HepG2 (cell line): ENCODE results near the gene TADA2A. TPM values are rescaled to one million over a fixed set of nuclear protein-coding genes. Genes with fewer than 3 reads are reported as not detected.
A peak's percentile ranks its signal among the peaks of the same experiment; 100 is the strongest.

Experiments
- ATAC-seq: fragments of 200-7000 bp; cut with Tn5 transposase; 3 replicates; pipeline ENCODE4 v1.9.1; 2020; ENCODE audit warnings: mild to moderate bottlenecking, moderate library complexity
- BruUV-seq: library from RNA; stranded (reverse); fragments of 400-500 nt; replicated peaks from 2 replicates; lab custom pipeline; 2021; lab: Mats Ljungman, UMichigan
- CTCF ChIA-PET: fragments of 300-600 bp; formaldehyde crosslinking; extraction: SDS; loops from one replicate; lab custom pipeline; 2021; ENCODE audit warnings: low total read pairs, inconsistent platforms, low intra/inter-chr PET ratio; lab: Yijun Ruan, JAX
- POLR2A ChIA-PET: fragments of 350-600 bp; sonication (Branson Sonifier 250); formaldehyde crosslinking; loops from one replicate; lab custom pipeline; 2020; ENCODE audit warnings: antibody characterized with exemption, inconsistent platforms; lab: Yijun Ruan, JAX
- DNase-seq: peaks from one replicate; pipeline ENCODE4 v3.0.0-alpha.2; 2015; ENCODE audit warnings: low spot score
- FAIRE-seq: peaks from 3 replicates; lab custom pipeline; 2011; peaks lifted over from hg19 to GRCh38; lab: Jason Lieb, UNC
- H2AFZ ChIP-seq: one replicate; pipeline ENCODE4 v1.6.1; 2011; ENCODE audit warnings: low read length, inconsistent platforms
- H3K27ac ChIP-seq: fragments of 300-600 bp; 3 replicates; pipeline ENCODE4 v1.8.0; 2011; ENCODE audit warnings: mixed run types, mild to moderate bottlenecking, mixed read lengths, low read length, inconsistent platforms; ENCODE audit not compliant: insufficient read depth; ENCODE audit errors: extremely low read length
- H3K27me3 ChIP-seq, 2 experiments: fragments of 200-600 bp in 1 of 2; 2 replicates in 1 of 2; 3 replicates in 1 of 2; pipeline versions ENCODE4 v1.6.0 to v1.8.0; 2011; ENCODE audit warnings: low read length in 2 of 2, mild to moderate bottlenecking in 2 of 2, moderate library complexity in 2 of 2, inconsistent platforms in 1 of 2; ENCODE audit not compliant: insufficient read depth in 2 of 2, control insufficient read depth in 1 of 2
- H3K36me3 ChIP-seq, 2 experiments: fragments of 200-600 bp in 1 of 2; replicated peaks in 1 of 2; 2 replicates in 1 of 2; 3 replicates in 1 of 2; pipeline versions ENCODE4 v1.5.1 to v1.8.0; 2011; ENCODE audit warnings: low read length in 2 of 2, inconsistent platforms in 1 of 2; ENCODE audit not compliant: insufficient read depth in 2 of 2, control insufficient read depth in 1 of 2
- H3K4me1 ChIP-seq: 2 replicates; pipeline ENCODE4 v1.5.1; 2012; ENCODE audit warnings: low read length, inconsistent platforms; ENCODE audit not compliant: insufficient read depth
- H3K4me2 ChIP-seq: 2 replicates; pipeline ENCODE4 v1.6.0; 2011; ENCODE audit warnings: low read depth, low read length, inconsistent platforms
- H3K4me3 ChIP-seq, 3 experiments: fragments of 200-600 bp in 1 of 3; sonication (generic), shearing (Covaris generic) in 1 of 3; replicated peaks in 1 of 3; 2 replicates each; pipeline ENCODE4 v1.5.1; 2011 to 2016; ENCODE audit warnings: low read length in 3 of 3, inconsistent platforms in 2 of 3, low read depth in 2 of 3, mild to moderate bottlenecking in 2 of 3, control low read depth in 1 of 3, mixed read lengths in 1 of 3; ENCODE audit not compliant: insufficient read depth in 1 of 3
- H3K79me2 ChIP-seq: one replicate; pipeline ENCODE4 v1.6.1; 2011; ENCODE audit warnings: low read length, inconsistent platforms; ENCODE audit not compliant: insufficient read depth
- H3K9ac ChIP-seq: 2 replicates; pipeline ENCODE4 v1.6.0; 2011; ENCODE audit warnings: mild to moderate bottlenecking, low read depth, low read length, inconsistent platforms; ENCODE audit not compliant: insufficient read depth
- H3K9me3 ChIP-seq: 2 replicates; pipeline ENCODE4 v1.5.1; 2012; ENCODE audit warnings: mild to moderate bottlenecking, low read length
- H4K20me1 ChIP-seq: 2 replicates; pipeline ENCODE4 v1.6.0; 2011; ENCODE audit warnings: inconsistent platforms, mild to moderate bottlenecking, low read length, moderate library complexity; ENCODE audit not compliant: insufficient read depth
- HOXA3 ChIP-seq: sonication (generic); formaldehyde crosslinking; IDR thresholded peaks from 2 replicates; pipeline ENCODE4 v1.5.0; 2020; ENCODE audit warnings: missing genetic modification reagents
- IRF2 ChIP-seq: IDR thresholded peaks from 2 replicates; pipeline ENCODE4 v1.6.1; 2018; ENCODE audit warnings: missing genetic modification reagents, missing compliant biosample characterization
- KDM3A ChIP-seq: IDR thresholded peaks from 2 replicates; pipeline ENCODE4 v1.6.1; 2018; ENCODE audit warnings: low read depth, missing compliant biosample characterization
- KLF16 ChIP-seq, 2 experiments: sonication (generic) in 1 of 2; formaldehyde crosslinking in 1 of 2; IDR thresholded peaks; 2 replicates each; pipeline versions ENCODE4 v1.6.1 to v1.8.0; 2016 to 2023; ENCODE audit warnings: missing genetic modification reagents in 2 of 2, missing compliant biosample characterization in 1 of 2
- ZBTB42 ChIP-seq: sonication (generic); formaldehyde crosslinking; IDR thresholded peaks from 2 replicates; pipeline ENCODE4 v1.5.0; 2020; ENCODE audit warnings: mild to moderate bottlenecking, missing genetic modification reagents
- ZNF18 ChIP-seq: sonication (generic); formaldehyde crosslinking; IDR thresholded peaks from 2 replicates; pipeline ENCODE4 v1.8.0; 2022; ENCODE audit warnings: mild to moderate bottlenecking, missing genetic modification reagents; ENCODE audit not compliant: insufficient replicate concordance
- ZNF280D ChIP-seq: sonication (generic); formaldehyde crosslinking; IDR thresholded peaks from 2 replicates; pipeline ENCODE4 v1.5.1; 2020; ENCODE audit warnings: mild to moderate bottlenecking, missing genetic modification reagents
- ZNF331 ChIP-seq: sonication (generic); formaldehyde crosslinking; IDR thresholded peaks from 2 replicates; pipeline ENCODE4 v1.4.0; 2020; ENCODE audit warnings: missing genetic modification reagents
- ZNF33B ChIP-seq: sonication (generic); formaldehyde crosslinking; IDR thresholded peaks from 2 replicates; pipeline ENCODE4 v1.5.1; 2020; ENCODE audit warnings: mild to moderate bottlenecking, missing genetic modification reagents
- WGBS: methylation state at CpG from one replicate; pipeline ENCODE4 v1.1.6; 2017; ENCODE audit warnings: low lambda C conversion rate; 5-methylcytosine and 5-hydroxymethylcytosine counted together
- in situ Hi-C: cut with HindIII; loops from 2 replicates; pipeline ENCODE4 v1.10.0; 2017; ENCODE audit warnings: low pct_unique_long_range_greater_than_20kb; ENCODE audit not compliant: extremely low pct_ligation_motif_present
- intact Hi-C: fragments of 100-400 bp; cut with micrococcal nuclease; formaldehyde crosslinking; loops from one replicate; pipeline ENCODE4 v1.10.0; 2022; ENCODE audit not compliant: unreplicated experiment
- polyA plus RNA-seq, 8 experiments: library from polyadenylated mRNA; depleted of rRNA in 3 of 8; stranded (reverse) in 7 of 8; unstranded in 1 of 8; fragments of >200 nt; fragmentation: Illumina TruSeq in 4 of 8; extraction: Trizol in 4 of 8; gene quantifications; 2 replicates each; pipeline versions ENCODE4 v1.2.1 to v1.2.3, GENCODE V29; 2011 to 2016; ENCODE audit warnings: low read depth in 4 of 8, missing spikeins in 1 of 8, mixed read lengths in 1 of 8; ENCODE audit not compliant: insufficient read depth in 1 of 8
- total RNA-seq, 5 experiments: library from RNA; depleted of rRNA; stranded (reverse); fragments of >200 nt; fragmentation: Illumina TruSeq; extraction: Trizol; gene quantifications; 2 replicates each; pipeline ENCODE4 v1.2.3, GENCODE V29; 2016; ENCODE audit warnings: low read depth in 1 of 5
- TF ChIP-seq, protein P1 (sequence below): sonication (generic); formaldehyde crosslinking; IDR thresholded peaks from 2 replicates; pipeline ENCODE4 v1.5.0; 2020; ENCODE audit warnings: mild to moderate bottlenecking, missing genetic modification reagents
- TF ChIP-seq, protein P2 (sequence below): sonication (generic); formaldehyde crosslinking; conservative IDR thresholded peaks from 2 replicates; pipeline ENCODE4 v1.4.0; 2020; ENCODE audit warnings: missing genetic modification reagents
- TF ChIP-seq, protein P3 (sequence below): sonication (generic); formaldehyde crosslinking; IDR thresholded peaks from 2 replicates; pipeline ENCODE4 v1.4.0; 2020; ENCODE audit warnings: missing genetic modification reagents, borderline replicate concordance

Gene TADA2A
- total and polyA plus RNA-seq, 2 of the 13 experiments (the other 11 are each of a cell fraction or from before 2014, with no cell fraction given): 8.0 to 14.0 TPM

- TF ChIP-seq KDM3A (CRISPR knock-in tag) (peak; percentile 43; the same call in 1 of the 2 replicates), HOXA3 (CRISPR knock-in tag) (peak; percentile 43; the same call in 1 of the 2 replicates), ZNF331 (CRISPR knock-in tag) (peak; percentile 21; the same call in 1 of the 2 replicates), IRF2 (CRISPR knock-in tag) (peak; percentile 68)
These were observed 33.0 kb upstream of the TADA2A start (continued) for GRCh38 chr17:37373530-37374159.

- no peaks in the 10 kb centered on the region for H3K36me3 ChIP-seq
- no peak for DNase-seq
- intact Hi-C loops (no loop called here), in situ Hi-C loops (no loop called here)
- no peaks in the 10 kb centered on the region for H4K20me1 ChIP-seq
- H3K27me3 ChIP-seq: no peaks in the 10 kb centered on the region
- no peaks in the 10 kb centered on the region for H3K9me3 ChIP-seq
- H2AFZ ChIP-seq: no peak within 1 kb of the TSS
- no peak within 1 kb of the TSS for H3K27ac ChIP-seq
- no peak within 1 kb of the TSS for H3K4me3 ChIP-seq
- no peak within 1 kb of the TSS for H3K4me2 ChIP-seq
- H3K79me2 ChIP-seq: no peaks in the 10 kb centered on the region
- no peak for ATAC-seq
- no peak for FAIRE-seq
- no peak within 1 kb of the TSS for H3K9ac ChIP-seq
- 88% methylated on average over 7 of the region's 7 CpGs for WGBS
- POLR2A ChIA-PET: no interaction called here
- H3K4me1 ChIP-seq: peaks cover 17% of the 10 kb centered on the region
- BruUV-seq: no TSS peak
- CTCF ChIA-PET: no interaction called here
- TF ChIP-seq ZNF33B (CRISPR knock-in tag) (no peak), ZNF280D (CRISPR knock-in tag) (no peak), KLF16 (CRISPR knock-in tag; IDR thresholded peaks at IDR 0.05) (no peak), ZBTB42 (no peak), ZNF18 (CRISPR knock-in tag) (no peak)
- TF ChIP-seq, protein P1, sequence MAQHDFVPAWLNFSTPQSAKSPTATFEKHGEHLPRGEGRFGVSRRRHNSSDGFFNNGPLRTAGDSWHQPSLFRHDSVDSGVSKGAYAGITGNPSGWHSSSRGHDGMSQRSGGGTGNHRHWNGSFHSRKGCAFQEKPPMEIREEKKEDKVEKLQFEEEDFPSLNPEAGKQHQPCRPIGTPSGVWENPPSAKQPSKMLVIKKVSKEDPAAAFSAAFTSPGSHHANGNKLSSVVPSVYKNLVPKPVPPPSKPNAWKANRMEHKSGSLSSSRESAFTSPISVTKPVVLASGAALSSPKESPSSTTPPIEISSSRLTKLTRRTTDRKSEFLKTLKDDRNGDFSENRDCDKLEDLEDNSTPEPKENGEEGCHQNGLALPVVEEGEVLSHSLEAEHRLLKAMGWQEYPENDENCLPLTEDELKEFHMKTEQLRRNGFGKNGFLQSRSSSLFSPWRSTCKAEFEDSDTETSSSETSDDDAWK (CRISPR knock-in tag): no peak
- TF ChIP-seq, protein P2, sequence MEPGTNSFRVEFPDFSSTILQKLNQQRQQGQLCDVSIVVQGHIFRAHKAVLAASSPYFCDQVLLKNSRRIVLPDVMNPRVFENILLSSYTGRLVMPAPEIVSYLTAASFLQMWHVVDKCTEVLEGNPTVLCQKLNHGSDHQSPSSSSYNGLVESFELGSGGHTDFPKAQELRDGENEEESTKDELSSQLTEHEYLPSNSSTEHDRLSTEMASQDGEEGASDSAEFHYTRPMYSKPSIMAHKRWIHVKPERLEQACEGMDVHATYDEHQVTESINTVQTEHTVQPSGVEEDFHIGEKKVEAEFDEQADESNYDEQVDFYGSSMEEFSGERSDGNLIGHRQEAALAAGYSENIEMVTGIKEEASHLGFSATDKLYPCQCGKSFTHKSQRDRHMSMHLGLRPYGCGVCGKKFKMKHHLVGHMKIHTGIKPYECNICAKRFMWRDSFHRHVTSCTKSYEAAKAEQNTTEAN (CRISPR knock-in tag): no peak
- TF ChIP-seq, protein P3, sequence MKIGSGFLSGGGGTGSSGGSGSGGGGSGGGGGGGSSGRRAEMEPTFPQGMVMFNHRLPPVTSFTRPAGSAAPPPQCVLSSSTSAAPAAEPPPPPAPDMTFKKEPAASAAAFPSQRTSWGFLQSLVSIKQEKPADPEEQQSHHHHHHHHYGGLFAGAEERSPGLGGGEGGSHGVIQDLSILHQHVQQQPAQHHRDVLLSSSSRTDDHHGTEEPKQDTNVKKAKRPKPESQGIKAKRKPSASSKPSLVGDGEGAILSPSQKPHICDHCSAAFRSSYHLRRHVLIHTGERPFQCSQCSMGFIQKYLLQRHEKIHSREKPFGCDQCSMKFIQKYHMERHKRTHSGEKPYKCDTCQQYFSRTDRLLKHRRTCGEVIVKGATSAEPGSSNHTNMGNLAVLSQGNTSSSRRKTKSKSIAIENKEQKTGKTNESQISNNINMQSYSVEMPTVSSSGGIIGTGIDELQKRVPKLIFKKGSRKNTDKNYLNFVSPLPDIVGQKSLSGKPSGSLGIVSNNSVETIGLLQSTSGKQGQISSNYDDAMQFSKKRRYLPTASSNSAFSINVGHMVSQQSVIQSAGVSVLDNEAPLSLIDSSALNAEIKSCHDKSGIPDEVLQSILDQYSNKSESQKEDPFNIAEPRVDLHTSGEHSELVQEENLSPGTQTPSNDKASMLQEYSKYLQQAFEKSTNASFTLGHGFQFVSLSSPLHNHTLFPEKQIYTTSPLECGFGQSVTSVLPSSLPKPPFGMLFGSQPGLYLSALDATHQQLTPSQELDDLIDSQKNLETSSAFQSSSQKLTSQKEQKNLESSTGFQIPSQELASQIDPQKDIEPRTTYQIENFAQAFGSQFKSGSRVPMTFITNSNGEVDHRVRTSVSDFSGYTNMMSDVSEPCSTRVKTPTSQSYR (CRISPR knock-in tag): no peak
These were observed 31.0 kb upstream of the TADA2A start, which contains the start of gene C17orf78 for GRCh38 chr17:37375706-37376105. C17orf78 (plus strand) TSS chr17:37375985; CDS start chr17:37376093, 108 bp downstream.
